ENCODE data around the gene SYNGR2.
"Not testable (repeated sequence)": the region's sequence is repeated elsewhere in the genome, so short reads cannot be mapped to it uniquely, and the experiment has no call there.

SYNGR2 gene

DNA sequence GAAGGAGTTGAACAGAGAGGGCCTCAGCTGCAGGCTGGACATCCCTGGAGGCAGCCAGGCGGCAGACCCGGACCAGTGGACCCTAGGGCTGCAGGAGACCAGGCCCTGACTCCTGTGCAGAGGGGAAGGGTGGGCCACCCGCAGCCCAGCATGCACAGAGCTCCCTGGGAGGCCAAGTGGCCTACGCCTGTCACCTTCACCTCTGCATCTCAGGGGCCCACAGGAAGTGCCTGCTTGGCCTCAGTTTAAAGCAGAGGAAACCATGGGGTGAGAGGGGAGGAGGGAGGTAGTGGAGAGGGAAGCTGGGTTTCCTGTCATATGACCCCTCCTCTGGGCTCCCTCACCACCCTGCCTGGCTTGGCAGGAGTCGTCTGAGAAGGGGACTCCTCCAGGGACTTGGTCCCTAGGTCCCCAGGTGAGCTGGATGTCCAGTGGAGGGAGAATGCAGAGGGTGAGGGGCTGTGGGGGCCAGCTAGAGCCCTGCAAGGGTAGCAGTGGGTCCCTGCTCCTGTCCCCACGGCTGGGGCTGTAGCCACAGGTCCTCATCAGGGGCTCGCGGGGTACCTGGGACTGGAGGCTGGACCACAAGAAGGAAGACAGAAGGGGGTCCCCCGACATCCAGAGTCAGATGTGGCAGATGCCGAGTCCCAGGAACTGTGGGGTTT lies 37.8 kb upstream of the SYNGR2 start, which contains the start of gene TMC8:
Gene TMC8 (plus strand): TSS at position 335 of the 665 bp plus-strand sequence. CDS start 818 bp downstream, outside the sequence.
- no peak for DNase-seq

DNA sequence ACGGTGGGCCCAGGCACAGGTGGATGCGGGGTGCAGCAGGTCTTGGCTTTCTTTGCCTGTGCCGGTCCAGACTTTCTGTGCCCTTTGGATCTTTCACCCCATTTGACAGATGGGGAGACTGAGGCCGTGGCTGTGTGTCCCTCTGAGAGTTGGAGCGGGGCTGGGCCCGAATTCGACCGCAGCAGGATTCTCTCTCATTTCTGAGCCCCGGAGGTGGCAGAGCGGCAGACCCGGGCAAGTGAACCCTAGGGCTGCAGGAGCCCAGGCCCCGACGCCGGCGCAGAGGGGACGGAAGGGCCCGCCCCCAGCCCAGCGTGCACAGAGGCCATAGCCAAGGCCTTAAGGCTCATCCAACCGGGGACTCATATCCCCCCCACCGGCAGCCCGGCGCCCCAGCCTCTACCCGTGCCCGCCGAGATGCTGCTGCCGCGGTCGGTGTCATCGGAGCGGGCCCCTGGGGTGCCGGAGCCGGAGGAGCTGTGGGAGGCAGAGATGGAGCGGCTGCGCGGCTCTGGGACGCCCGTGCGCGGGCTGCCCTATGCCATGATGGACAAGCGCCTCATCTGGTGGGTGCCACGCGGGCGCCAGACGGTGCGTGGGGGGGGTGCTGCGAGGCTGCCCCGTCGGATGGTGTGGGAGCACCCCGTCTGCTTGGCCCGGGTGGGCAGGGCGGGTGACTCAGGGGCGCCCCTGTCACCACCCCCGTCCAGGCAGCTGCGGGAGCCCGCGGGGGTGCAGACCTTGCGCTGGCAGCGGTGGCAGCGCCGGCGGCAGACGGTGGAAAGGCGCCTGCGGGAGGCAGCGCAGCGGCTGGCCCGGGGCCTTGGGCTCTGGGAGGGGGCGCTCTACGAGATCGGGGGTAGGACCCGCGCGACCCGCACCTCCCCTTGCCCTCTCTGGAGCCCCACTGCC lies 37.0 kb upstream of the SYNGR2 start:
- no peak for DNase-seq

GRCh38 chr17:78132084-78132676 lies 36.2 kb upstream of the SYNGR2 start:
- no peak for DNase-seq

DNA sequence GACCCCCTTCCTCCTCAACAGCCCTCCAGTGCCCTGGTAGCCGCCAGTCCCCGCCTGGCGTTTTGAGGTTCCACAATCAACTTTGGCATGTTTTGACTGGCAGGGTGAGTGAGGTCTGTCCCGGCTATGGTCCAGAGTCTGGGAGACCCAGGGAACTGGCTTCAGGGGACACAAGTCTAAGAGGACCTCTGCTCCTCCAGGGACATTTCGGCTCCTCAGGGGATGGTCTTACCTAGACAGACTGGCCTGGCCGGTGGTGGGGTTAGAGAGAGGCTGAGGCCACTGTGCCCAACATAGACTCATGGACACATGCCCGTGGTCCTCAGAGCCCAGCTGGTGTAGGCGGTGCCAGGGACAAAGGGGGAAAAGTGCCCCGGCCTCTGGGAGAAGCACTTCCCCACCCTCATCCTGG lies 35.6 kb upstream of the SYNGR2 start:
- no peak for DNase-seq

DNA sequence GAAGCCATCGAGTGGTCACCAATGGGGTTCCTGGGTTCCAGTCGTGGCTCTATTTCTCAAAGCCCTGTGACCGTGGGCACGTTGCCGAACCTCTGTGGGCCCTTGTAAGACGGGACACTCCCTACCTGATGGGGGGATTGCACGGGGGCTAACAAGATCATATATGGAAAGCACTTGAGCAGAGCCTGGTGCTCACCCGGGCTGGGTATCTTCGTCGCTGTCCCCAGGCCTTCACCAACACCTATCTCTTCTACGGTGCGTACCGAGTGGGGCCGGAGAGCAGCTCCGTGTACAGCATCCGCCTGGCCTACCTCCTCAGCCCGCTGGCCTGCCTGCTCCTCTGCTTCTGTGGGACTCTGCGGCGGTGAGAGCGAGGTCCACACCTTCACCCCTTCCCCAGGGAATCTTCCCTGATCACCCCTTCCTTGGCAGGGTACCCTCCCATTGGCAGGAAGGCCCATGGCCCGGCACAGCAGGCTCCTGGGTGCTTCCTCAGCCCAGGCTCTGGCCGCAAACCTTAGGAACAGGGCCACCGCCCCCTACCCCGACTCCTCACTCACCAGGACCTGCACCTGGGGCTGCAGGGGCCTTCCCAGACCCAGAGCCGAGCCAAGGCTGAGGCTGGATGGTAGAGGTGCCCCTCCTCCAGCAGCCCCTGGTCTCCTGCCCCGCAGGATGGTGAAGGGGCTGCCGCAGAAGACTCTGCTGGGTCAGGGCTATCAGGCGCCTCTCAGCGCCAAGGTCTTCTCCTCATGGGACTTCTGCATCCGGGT lies 35.0 kb upstream of the SYNGR2 start:
- no peak for DNase-seq

DNA sequence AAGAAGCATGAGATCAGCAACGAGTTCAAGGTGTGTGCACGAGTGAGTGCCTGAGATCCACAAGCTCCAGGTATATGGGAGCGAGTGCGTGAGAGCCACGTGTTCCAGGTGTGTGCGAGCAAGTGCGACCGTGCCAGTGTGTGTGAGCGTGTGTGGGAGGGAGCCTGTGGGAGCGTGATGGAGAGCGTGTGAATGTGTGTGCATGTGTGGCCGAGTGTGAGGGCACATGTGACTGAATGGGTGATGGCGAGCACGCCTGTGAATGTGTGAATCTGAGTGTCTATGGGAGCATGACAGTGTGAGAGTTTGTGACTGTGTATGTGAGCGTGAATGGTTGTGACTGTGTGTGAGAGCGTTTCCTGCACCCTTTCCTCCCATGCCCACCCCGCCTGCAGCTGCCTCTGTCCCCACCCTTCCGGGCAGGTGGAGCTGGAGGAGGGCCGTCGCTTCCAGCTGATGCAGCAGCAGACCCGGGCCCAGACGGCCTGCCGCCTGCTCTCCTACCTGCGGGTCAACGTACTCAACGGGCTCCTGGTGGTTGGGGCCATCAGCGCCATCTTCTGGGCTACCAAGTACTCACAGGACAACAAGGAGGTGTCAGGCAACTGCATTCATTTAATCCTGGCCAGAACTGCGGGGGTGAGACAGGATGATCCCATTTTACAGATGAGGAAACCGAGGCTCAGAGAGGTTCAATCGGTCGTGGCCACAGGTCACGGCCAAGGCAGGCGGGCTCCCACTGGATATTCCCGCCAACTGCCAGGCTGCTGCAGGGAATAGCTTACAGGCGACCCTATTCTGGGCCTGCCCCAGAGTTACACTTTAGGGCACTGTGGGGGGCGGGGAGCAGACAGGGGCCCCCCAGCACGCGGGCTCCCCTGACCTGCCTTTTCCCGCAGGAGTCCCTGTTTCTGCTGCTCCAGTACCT lies 34.1 kb upstream of the SYNGR2 start:
- DNase-seq, result no peak

DNA sequence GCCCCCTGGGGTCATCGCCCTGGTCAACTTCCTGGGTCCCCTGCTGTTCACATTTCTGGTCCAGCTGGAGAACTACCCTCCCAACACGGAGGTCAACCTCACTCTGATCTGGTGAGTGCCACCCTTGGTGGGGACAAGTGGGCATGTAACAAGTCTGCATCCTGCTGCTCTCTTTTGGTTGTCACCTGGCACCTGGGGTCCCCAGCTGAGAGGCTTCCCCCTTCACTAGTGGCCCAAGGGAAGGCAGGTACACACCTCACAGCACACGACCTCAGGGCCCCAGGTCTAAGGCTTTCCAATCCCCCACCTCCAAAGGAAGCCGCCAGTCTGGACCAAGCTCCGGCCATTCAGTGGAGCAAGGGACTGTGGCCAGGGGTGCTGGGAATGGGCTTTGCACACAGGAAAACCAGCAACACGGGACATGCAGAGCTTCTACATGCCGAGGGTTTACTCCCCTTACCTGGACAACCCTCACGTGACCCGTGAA lies 33.4 kb upstream of the SYNGR2 start:
- DNase-seq, result no peak

GRCh38 chr17:78135858-78136500 lies 32.4 kb upstream of the SYNGR2 start:
- no peak for DNase-seq

GRCh38 chr17:78137392-78138203 lies 30.8 kb upstream of the SYNGR2 start:
- no peak for DNase-seq

GRCh38 chr17:78138204-78139060 lies 29.9 kb upstream of the SYNGR2 start:
- no peak for DNase-seq

GRCh38 chr17:78139861-78140168 lies 28.6 kb upstream of the SYNGR2 start:
- DNase-seq, result not testable (repeated sequence)

- DNase-seq, result peak; percentile 42
Measured at GRCh38 chr17:78140169-78141051, 28.0 kb upstream of the SYNGR2 start.

DNA sequence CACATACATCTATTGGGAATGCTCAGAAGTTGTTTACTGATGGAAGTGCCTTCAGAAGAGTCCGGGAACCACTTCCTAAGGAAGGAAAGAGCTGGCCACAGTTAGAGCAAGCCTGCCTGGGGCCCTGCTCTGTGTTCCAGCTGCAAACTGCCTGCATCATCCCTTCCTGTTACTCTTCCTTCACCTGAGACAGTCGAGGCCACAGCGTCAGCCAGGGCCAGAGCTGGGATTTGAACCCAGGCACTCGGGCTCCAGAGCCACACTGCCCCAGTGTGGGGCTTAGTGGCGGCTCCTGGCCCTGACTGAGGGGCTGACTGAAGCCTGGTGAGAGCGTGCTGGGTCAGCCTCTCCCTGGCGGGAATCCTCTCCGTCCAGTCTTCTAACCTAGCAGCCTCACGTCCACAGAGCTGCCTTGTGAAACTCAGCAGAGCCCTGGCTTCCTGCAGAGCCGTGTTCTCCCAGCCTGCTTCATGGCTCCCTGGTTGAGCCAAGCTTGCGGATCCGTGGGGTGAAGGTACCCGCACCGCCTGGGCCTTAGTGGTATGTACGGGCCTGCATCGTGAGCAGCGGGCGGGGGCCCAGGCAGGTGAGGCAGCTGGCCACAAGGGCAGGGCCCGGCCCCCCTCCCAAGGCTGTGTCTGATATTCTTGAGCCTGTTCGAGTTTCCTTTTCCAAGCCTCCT lies 26.8 kb upstream of the SYNGR2 start:
- DNase-seq, result no peak

DNA sequence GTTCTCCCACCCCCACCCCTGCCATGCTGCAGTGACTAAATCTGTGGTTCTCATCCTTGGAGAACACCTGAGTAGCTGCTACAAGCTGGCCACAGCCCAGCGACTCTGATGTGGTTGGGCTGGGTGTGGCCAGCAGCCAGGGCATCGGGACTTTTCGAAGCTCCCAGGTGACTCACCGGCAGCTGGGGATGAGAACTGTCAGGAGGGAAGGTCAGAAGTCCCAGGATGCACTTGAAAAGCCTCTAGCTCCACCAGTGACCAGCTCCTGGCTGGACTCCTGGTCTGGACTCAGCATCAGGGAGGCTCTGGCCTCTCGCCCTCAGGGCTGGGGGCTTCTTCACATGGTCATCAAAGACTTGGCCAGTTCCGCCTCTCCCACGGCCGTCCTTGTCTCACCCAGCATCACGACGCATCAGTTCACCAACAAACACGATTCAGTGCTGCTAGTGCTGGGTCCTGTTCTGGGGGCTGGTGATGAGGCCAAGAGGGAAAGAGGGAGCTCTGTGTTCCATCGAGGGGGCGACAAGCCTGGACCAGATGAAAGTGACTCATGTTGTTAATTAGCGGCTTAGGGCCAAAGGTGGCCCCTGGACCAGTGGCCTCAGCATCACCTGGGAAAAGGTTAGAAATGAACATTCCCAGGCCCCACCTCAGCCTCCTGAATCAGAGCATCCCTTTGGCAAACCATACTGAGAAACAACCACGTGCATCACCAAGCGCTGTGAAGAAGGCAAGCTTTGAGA lies 26.1 kb upstream of the SYNGR2 start:
- DNase-seq, result peak; percentile 52

DNA sequence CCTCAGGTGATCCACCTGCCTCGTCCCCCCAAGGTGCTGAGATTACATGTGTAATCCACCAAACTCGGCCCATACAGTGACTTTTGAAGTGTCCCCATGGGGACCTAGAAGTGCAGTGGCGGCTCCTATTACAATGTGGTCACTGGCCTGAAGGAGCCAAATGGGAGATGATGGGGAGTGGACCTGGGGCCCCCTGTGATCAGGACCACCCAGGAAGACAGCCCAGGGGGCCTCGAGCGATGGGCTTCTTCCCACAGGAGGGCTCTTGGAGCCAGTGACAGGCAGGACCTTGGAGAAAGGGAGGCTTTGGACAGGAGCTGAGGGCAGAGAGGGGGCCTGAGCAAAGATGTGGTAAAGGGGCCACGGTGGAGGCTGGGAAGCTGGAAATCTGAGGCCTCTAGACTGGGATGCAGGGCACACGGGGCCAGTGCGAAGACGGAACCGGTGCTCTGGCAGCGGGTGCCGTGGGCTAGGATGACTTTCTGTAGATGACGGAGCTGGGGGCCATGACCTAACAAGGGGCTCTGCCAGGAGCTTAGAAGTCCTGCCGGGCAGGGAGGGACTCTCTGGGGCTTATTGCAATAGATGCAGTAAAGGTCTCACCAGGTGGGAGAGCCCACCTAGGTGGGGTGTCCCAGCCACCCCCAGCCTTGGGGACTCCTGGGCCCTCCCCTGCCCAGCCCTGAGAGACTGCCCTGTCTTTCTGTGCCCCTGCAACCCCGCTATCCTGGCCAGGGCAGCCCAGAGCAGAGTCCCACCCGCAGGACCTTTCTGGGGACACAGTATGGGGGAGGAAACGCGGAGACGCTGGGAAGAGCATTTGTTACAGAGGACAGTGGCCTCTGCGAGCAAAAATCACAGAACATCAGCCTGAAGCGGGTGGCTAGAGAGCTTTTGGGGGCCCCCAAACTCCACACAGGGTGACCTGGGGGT lies 24.9 kb upstream of the SYNGR2 start:
- no peak for DNase-seq

All from HCEC 1CT (cell line).